SJSA1 (cell line): ENCODE results near the gene ST6GALNAC3. TPM values are rescaled to one million over a fixed set of nuclear protein-coding genes. Genes with fewer than 3 reads are reported as not detected.
A peak's percentile ranks its signal among the peaks of the same experiment; 100 is the strongest.

Experiments used
- DNase-seq, 2 experiments: peaks; one replicate each; pipeline ENCODE4 v3.0.0-alpha.2; 2015 to 2020; ENCODE audit warnings: low spot score in 2 of 2, low read depth in 1 of 2
- H3K27ac ChIP-seq: fragments of 250-450 bp; sonication (Bioruptor Pico); 2 replicates; pipeline ENCODE4 v1.5.1; 2020; ENCODE audit warnings: mild to moderate bottlenecking, moderate library complexity
- H3K27me3 ChIP-seq: fragments of 250-450 bp; sonication (Bioruptor Pico); replicated peaks from 2 replicates; pipeline ENCODE4 v1.5.1; 2020; ENCODE audit warnings: mild to moderate bottlenecking, moderate library complexity
- H3K36me3 ChIP-seq: fragments of 250-450 bp; sonication (Bioruptor Pico); 2 replicates; pipeline ENCODE4 v1.5.1; 2020; ENCODE audit warnings: mild to moderate bottlenecking
- H3K4me1 ChIP-seq: fragments of 250-450 bp; sonication (Bioruptor Pico); replicated peaks from 2 replicates; pipeline ENCODE4 v1.6.1; 2021; ENCODE audit warnings: mild to moderate bottlenecking
- H3K4me3 ChIP-seq: fragments of 250-450 bp; sonication (Bioruptor Pico); 2 replicates; pipeline ENCODE4 v1.5.1; 2020; ENCODE audit warnings: mild to moderate bottlenecking
- H3K9me3 ChIP-seq: fragments of 250-450 bp; sonication (Bioruptor Pico); replicated peaks from 2 replicates; pipeline ENCODE4 v1.5.1; 2020; ENCODE audit warnings: mild to moderate bottlenecking
- total RNA-seq: library from RNA; depleted of rRNA; stranded (reverse); fragments of >200 nt; shearing (Covaris generic); gene quantifications from 2 replicates; pipeline ENCODE4 v1.2.3, GENCODE V29; 2014

The ST6GALNAC3 gene
- total RNA-seq, 1 experiment from 2014 or later = 5.1 TPM

DNA sequence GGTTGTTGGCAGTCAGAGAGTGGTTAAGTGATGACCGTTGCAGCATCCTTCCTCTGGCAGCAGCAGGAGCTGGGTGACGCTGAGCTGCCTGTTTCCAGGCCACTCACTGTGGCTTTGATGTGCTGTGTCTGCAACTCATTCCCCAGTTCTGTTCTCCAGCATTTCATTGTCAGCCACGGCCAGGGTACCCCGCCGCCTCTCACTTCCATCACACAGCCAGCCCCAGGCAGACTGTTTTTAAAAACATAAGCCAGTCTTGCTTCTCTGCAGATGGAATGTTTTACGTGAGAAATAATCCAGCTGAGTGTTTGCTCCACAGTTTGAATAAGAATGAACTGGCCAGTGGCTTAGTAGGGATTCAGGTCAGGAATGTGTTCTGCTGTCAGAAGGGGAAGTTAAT is 21.5 kb upstream of the ST6GALNAC3 start:
- Histone ChIP-seq H3K4me3 (no peak overlapping the region), H3K27me3 (no peaks in the 10 kb centered on the region; the same call in 1 of the 2 replicates), H3K9me3 (no peaks in the 10 kb centered on the region), H3K4me1 (no peaks in the 10 kb centered on the region), H3K27ac (no peak overlapping the region), H3K36me3 (no peaks in the 10 kb centered on the region)
- DNase-seq = no peak

DNA sequence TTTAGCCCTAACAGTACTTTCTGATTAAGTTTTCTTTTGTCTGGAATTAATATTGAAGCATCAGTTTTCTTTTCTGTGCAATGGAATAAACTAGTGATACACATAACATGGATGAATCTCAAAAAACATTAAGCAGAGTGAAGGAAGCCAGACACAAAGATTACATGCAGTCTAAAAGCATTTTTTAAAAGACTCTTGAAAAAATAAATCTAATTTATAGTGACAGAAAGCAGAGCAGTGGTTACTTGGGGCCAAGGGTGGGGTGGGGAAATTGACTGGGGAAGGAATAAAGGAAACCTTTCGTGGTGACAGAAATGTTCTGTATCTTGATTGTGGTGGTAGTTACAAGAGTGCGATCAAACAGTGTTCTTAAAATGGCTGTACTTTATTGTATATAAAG is 20.2 kb upstream of the ST6GALNAC3 start:
- no peak overlapping the region for H3K27ac ChIP-seq
- DNase-seq = no peak
- peaks cover 4% of the 10 kb centered on the region for H3K4me1 ChIP-seq
- no peaks in the 10 kb centered on the region for H3K27me3 ChIP-seq
- H3K9me3 ChIP-seq = no peaks in the 10 kb centered on the region
- no peak overlapping the region for H3K4me3 ChIP-seq
- H3K36me3 ChIP-seq = no peaks in the 10 kb centered on the region

DNA sequence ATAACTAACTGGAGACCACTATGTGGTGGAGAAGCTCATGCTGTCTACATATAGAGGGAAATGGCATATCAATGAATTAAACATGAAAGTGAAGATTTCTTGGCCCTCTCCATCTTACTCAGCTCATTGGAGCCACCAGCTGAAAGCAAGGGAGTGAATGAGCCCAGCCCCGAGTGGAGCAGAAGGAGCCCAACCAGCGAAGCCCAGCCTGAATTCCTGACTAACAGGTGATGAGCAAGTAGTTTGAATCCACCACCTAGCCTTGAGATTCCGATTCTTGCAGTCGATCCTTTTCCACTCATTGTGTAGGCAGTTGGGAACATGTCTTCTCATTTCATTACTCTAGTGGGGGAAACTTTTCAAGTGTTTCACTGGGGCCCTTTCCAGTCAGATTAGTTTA is 18.6 kb upstream of the ST6GALNAC3 start:
- no peak overlapping the region for H3K27ac ChIP-seq
- no peak for DNase-seq
- H3K4me1 ChIP-seq = peaks cover 5% of the 10 kb centered on the region
- no peaks in the 10 kb centered on the region for H3K27me3 ChIP-seq
- no peak overlapping the region for H3K4me3 ChIP-seq
- H3K9me3 ChIP-seq = no peaks in the 10 kb centered on the region
- H3K36me3 ChIP-seq = no peaks in the 10 kb centered on the region

- Histone ChIP-seq H3K27me3 (no peaks in the 10 kb centered on the region), H3K4me1 (peaks cover 5% of the 10 kb centered on the region), H3K36me3 (no peaks in the 10 kb centered on the region), H3K4me3 (no peak overlapping the region), H3K9me3 (no peaks in the 10 kb centered on the region), H3K27ac (no peak overlapping the region)
- peak in 1 of 2 experiments; percentile 41 for DNase-seq
Measured at GRCh38 chr1:76059451-76059850, 15.1 kb upstream of the ST6GALNAC3 start.

- no peaks in the 10 kb centered on the region for H3K36me3 ChIP-seq
- no peaks in the 10 kb centered on the region for H3K27me3 ChIP-seq
- DNase-seq = no peak
- H3K9me3 ChIP-seq = no peaks in the 10 kb centered on the region
- peaks cover 40% of the 10 kb centered on the region for H3K4me1 ChIP-seq
- no peak overlapping the region for H3K27ac ChIP-seq
- no peak overlapping the region for H3K4me3 ChIP-seq
Measured at GRCh38 chr1:76065270-76065669, 9.3 kb upstream of the ST6GALNAC3 start.

- Histone ChIP-seq H3K4me3 (no peak overlapping the region), H3K4me1 (peaks cover 40% of the 10 kb centered on the region), H3K36me3 (no peaks in the 10 kb centered on the region), H3K27ac (peak overlapping the region; percentile 18; the same call in 1 of the 2 replicates), H3K27me3 (no peaks in the 10 kb centered on the region), H3K9me3 (no peaks in the 10 kb centered on the region)
- peak in 1 of 2 experiments; percentile 60 for DNase-seq
Measured at GRCh38 chr1:76066394-76066793, 8.2 kb upstream of the ST6GALNAC3 start.

DNA sequence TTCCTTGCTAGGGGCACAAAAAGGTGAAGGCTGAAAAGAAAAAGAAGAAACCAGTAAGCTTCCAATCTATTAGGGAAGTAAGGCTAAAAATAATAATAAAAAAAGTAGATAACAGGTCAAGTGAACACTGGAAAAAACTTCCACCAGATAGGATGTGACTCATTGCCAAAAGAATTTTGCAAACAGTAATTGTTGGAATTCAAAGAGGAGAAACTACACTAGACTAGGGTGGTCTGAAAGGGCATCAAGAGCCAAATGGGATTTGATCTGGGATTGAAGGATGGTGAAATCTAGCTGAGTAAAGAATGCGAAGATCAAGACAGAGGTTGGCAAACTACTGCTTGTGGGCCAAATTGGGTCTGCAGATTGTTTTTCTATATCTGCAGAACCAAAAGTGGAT is 6.0 kb upstream of the ST6GALNAC3 start:
- peak in 1 of 2 experiments; percentile 83 for DNase-seq
- Histone ChIP-seq H3K27ac (peak overlapping the region; percentile 53), H3K4me3 (no peak overlapping the region)

DNA sequence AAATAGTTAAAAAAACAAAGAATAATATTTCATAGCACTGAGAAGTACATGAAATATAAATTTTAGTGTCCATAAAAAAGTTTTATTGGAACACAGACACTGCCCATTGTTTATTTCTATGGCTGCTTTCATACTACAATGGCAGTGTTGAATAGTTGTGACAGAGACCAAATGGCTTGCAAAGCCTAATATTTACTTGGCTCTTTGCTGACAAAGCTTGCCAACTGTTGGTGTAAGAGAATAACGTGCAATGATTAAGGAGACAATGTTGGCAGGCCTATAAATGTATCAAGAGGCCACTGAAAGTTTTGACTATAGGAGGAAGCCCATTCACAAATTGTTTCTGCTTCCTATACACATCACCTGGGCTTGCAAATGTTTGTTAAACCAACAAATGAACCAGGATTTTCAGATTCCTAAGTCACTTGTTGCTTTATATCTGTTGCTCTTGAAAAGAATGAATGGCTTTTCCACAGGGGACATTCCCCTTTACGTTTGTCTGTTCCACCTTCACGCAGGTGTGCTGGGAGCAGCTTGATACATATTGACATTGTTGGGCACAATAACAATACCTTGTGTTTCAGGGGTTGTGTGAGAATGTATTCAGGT is 5.5 kb upstream of the ST6GALNAC3 start:
- Histone ChIP-seq H3K4me3 (no peak overlapping the region), H3K9me3 (no peaks in the 10 kb centered on the region), H3K36me3 (no peaks in the 10 kb centered on the region), H3K27me3 (no peaks in the 10 kb centered on the region), H3K27ac (peak overlapping the region; percentile 53), H3K4me1 (peaks cover 52% of the 10 kb centered on the region)
- peak in 1 of 2 experiments; percentile 66 for DNase-seq

More for the DNA sequence above, 6.0 kb upstream of the ST6GALNAC3 start:
- Histone ChIP-seq H3K9me3 (no peaks in the 10 kb centered on the region), H3K27me3 (no peaks in the 10 kb centered on the region), H3K36me3 (no peaks in the 10 kb centered on the region), H3K4me1 (peaks cover 46% of the 10 kb centered on the region)

DNA sequence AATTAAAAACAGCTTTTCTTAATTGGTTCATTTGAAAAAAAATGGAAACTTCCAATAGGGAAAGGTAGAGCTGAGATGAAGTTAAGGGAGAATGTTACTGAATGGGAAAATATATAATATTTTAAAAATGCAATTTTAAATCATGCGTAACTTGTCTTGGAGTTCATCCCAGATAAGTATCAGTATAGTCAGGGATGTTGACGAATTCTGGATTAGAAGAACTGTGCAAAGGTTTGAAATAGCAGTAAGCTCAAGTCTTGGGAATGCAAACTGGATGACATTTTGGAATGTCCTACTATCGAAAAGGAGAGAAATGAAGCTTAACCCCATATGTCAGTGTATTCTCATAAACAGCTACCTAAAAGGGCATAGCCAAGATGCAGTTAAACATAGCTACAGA is 4.0 kb upstream of the ST6GALNAC3 start:
- peaks cover 61% of the 10 kb centered on the region for H3K4me1 ChIP-seq
- no peak overlapping the region for H3K27ac ChIP-seq
- H3K27me3 ChIP-seq = no peaks in the 10 kb centered on the region
- no peak overlapping the region for H3K4me3 ChIP-seq
- H3K9me3 ChIP-seq = no peaks in the 10 kb centered on the region
- no peaks in the 10 kb centered on the region for H3K36me3 ChIP-seq
- no peak for DNase-seq

DNA sequence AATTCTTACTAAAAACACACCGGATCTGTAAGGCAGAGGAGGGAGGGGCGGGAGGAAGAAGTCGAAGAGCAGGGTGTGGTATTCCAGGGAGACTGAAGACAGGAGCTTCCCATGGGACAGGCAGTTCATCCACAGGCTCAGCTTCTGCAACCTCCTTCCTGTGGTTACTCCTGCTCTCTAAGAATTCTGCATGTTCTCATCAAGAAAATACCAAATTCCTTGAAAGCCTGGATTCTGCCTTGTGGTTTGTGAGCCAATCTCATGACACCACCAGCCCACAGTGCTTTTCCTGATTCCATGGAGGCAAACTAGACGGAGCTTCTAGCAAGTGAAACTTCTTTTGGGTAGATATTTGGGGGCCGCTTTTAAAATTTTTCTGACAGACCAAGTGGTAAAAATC is 1.1 kb upstream of the ST6GALNAC3 start:
- peaks cover 40% of the 10 kb centered on the region for H3K4me1 ChIP-seq
- H3K27me3 ChIP-seq = no peaks in the 10 kb centered on the region
- no peak overlapping the region for H3K4me3 ChIP-seq
- H3K9me3 ChIP-seq = no peaks in the 10 kb centered on the region
- peak; percentile 69 to 76 for DNase-seq
- H3K27ac ChIP-seq = peak overlapping the region; percentile 57; the same call in 1 of the 2 replicates
- H3K36me3 ChIP-seq = no peaks in the 10 kb centered on the region

DNA sequence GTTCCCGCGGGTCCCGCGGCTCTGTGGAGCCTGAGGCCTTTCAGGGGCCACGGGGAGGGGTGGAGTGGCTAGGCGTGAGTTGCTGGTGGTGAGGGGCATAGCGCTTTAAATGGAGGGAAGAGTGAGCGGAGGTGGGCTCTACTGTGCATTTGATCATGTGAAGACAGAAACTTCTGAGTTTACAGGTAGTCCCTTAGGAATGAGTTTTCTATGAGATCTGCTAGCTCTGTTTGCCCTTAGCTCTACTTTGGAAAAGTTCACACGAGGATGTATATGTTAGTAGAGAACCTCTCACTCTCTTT is 593 bp downstream of the ST6GALNAC3 start:
- H3K36me3 ChIP-seq = no peaks in the 10 kb centered on the region
- no peaks in the 10 kb centered on the region for H3K9me3 ChIP-seq
- peak overlapping the region; percentile 60 for H3K4me3 ChIP-seq
- H3K27me3 ChIP-seq = no peaks in the 10 kb centered on the region
- no peak overlapping the region for H3K27ac ChIP-seq
- DNase-seq = no peak
- peaks cover 27% of the 10 kb centered on the region for H3K4me1 ChIP-seq

DNA sequence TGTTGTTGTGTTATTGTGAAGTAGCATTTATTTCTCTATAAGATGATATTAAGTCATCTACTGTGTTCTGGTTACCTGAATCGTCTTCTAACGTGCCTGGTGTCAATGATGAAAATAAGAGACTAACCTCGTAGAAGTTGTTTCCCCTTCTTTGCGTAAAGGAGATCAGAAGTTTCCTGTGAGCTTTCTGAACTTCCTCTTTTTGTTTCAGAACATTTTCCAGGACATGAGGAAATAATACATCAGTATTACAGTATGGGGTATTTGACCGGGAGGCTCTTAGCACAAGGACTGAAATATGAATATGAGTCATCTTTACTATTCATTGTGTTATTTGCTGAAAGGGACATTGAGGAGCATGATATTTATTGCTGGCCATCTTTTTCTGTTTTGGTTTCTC is 1.3 kb downstream of the ST6GALNAC3 start:
- H3K36me3 ChIP-seq = no peaks in the 10 kb centered on the region
- DNase-seq = no peak
- no peaks in the 10 kb centered on the region for H3K9me3 ChIP-seq
- H3K27ac ChIP-seq = no peak overlapping the region
- peaks cover 27% of the 10 kb centered on the region for H3K4me1 ChIP-seq
- H3K27me3 ChIP-seq = no peaks in the 10 kb centered on the region
- H3K4me3 ChIP-seq = no peak overlapping the region

GRCh38 chr1:76079475-76080227 is 5.1 kb downstream of the ST6GALNAC3 start:
- no peak overlapping the region for H3K4me3 ChIP-seq
- H3K36me3 ChIP-seq = no peaks in the 10 kb centered on the region
- no peak overlapping the region for H3K27ac ChIP-seq
- no peak for DNase-seq
- H3K27me3 ChIP-seq = no peaks in the 10 kb centered on the region
- peaks cover 12% of the 10 kb centered on the region for H3K4me1 ChIP-seq
- H3K9me3 ChIP-seq = no peaks in the 10 kb centered on the region

DNA sequence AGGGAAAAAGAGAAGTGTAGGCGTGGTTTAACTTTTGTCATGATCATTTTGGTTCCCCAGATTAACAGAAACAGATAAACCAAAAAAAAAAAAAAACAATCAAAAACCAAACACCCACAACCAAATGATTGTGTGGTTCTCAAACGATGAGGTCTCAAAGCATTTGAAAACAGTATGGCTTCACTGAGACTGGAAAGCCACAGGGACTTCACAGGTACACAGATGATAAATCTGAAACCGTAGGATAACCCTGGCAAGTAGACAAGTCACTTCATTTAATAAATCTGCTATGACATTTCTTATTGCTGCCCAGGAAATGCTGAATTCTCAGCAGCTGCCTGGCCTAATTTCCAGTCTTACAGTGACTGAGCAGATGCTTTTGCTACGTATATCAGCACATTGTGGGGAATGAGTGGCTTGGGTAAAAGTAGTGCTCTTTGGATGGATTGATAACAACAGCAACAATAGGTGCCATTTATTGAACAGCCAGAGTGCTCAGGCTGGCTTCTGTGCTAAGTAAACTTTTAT is 6.1 kb downstream of the ST6GALNAC3 start:
- H3K4me3 ChIP-seq = no peak overlapping the region
- H3K4me1 ChIP-seq = 0 out of 2 replicates have a peak, but pooled peaks cover 6% of the 10 kb centered on the region
- no peak overlapping the region for H3K27ac ChIP-seq
- H3K27me3 ChIP-seq = no peaks in the 10 kb centered on the region
- no peaks in the 10 kb centered on the region for H3K36me3 ChIP-seq
- DNase-seq = no peak
- H3K9me3 ChIP-seq = no peaks in the 10 kb centered on the region
